ENCODE measurements around the gene MEIS2.

MEIS2 gene

GRCh38 chr15:37097144-37097919, 3.0 kb downstream of the MEIS2 start (continued):
- TF ChIP-seq PATZ1 (tag by site-specific recombination; IDR thresholded peaks at IDR 0.05) (0 out of 2 replicates have a peak, but pooled peaks have one; percentile 21), ZNF561 (tag by site-specific recombination; IDR thresholded peaks at IDR 0.05; ENCODE audit: borderline replicate concordance) (no peak), ZNF670 (tag by site-specific recombination; IDR thresholded peaks at IDR 0.05; ENCODE audit: low read depth) (no peak), ZNF341 (tag by site-specific recombination; IDR thresholded peaks at IDR 0.05; ENCODE audit: low read depth) (peak; percentile 56), KLF1 (tag by site-specific recombination; IDR thresholded peaks at IDR 0.05) (no peak), ZNF530 (tag by site-specific recombination; IDR thresholded peaks at IDR 0.05; ENCODE audit: low read depth) (no peak), YY1 (tag by site-specific recombination; IDR thresholded peaks at IDR 0.05) (no peak), ZBTB8A (tag by site-specific recombination; IDR thresholded peaks at IDR 0.05) (no peak), PRDM1 (tag by site-specific recombination; IDR thresholded peaks at IDR 0.05) (no peak), ZNF513 (tag by site-specific recombination; IDR thresholded peaks at IDR 0.05) (no peak), HOXC10 (CRISPR knock-in tag; IDR thresholded peaks at IDR 0.05) (no peak), ZNF335 (tag by site-specific recombination; conservative IDR thresholded peaks at IDR 0.05) (peak; percentile 48; the same call in 1 of the 2 replicates), GLIS2 (tag by site-specific recombination; IDR thresholded peaks at IDR 0.05) (0 out of 2 replicates have a peak, but pooled peaks have one; percentile 22), ZBTB17 (tag by site-specific recombination; IDR thresholded peaks at IDR 0.05) (no peak), ZNF350 (tag by site-specific recombination; IDR thresholded peaks at IDR 0.05) (no peak), ZNF626 (tag by site-specific recombination; IDR thresholded peaks at IDR 0.05) (no peak), SCRT2 (tag by site-specific recombination; IDR thresholded peaks at IDR 0.05) (no peak), ZNF660 (tag by site-specific recombination; IDR thresholded peaks at IDR 0.05) (no peak), ZNF121 (tag by site-specific recombination; IDR thresholded peaks at IDR 0.05) (no peak), ZNF202 (tag by site-specific recombination; IDR thresholded peaks at IDR 0.05; ENCODE audit: borderline replicate concordance) (no peak), ZBTB1 (tag by site-specific recombination; IDR thresholded peaks at IDR 0.05) (no peak), ZNF473 (tag by site-specific recombination; IDR thresholded peaks at IDR 0.05) (no peak), SCRT1 (tag by site-specific recombination; IDR thresholded peaks at IDR 0.05; ENCODE audit: borderline replicate concordance) (no peak), KLF9 (tag by site-specific recombination; IDR thresholded peaks at IDR 0.05; ENCODE audit: low read depth) (no peak), ZNF221 (tag by site-specific recombination; IDR thresholded peaks at IDR 0.05; ENCODE audit: borderline replicate concordance) (no peak), ZNF280C (tag by site-specific recombination; IDR thresholded peaks at IDR 0.05) (no peak), MYNN (tag by site-specific recombination; IDR thresholded peaks at IDR 0.05; ENCODE audit: borderline replicate concordance) (no peak), ZXDB (tag by site-specific recombination; IDR thresholded peaks at IDR 0.05) (no peak)
- TF ChIP-seq, protein P1, sequence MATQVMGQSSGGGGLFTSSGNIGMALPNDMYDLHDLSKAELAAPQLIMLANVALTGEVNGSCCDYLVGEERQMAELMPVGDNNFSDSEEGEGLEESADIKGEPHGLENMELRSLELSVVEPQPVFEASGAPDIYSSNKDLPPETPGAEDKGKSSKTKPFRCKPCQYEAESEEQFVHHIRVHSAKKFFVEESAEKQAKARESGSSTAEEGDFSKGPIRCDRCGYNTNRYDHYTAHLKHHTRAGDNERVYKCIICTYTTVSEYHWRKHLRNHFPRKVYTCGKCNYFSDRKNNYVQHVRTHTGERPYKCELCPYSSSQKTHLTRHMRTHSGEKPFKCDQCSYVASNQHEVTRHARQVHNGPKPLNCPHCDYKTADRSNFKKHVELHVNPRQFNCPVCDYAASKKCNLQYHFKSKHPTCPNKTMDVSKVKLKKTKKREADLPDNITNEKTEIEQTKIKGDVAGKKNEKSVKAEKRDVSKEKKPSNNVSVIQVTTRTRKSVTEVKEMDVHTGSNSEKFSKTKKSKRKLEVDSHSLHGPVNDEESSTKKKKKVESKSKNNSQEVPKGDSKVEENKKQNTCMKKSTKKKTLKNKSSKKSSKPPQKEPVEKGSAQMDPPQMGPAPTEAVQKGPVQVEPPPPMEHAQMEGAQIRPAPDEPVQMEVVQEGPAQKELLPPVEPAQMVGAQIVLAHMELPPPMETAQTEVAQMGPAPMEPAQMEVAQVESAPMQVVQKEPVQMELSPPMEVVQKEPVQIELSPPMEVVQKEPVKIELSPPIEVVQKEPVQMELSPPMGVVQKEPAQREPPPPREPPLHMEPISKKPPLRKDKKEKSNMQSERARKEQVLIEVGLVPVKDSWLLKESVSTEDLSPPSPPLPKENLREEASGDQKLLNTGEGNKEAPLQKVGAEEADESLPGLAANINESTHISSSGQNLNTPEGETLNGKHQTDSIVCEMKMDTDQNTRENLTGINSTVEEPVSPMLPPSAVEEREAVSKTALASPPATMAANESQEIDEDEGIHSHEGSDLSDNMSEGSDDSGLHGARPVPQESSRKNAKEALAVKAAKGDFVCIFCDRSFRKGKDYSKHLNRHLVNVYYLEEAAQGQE (tag by site-specific recombination; IDR thresholded peaks at IDR 0.05), result no peak

Data from HEK293 (cell line).